ENCODE data around the gene SLC17A5. TPM values are rescaled to one million over a fixed set of nuclear protein-coding genes. Genes with fewer than 3 reads are reported as not detected.
"Not testable (repeated sequence)": the region's sequence is repeated elsewhere in the genome, so short reads cannot be mapped to it uniquely, and the experiment has no call there.

SLC17A5 gene
- total RNA-seq, 2 experiments from 2014 or later, result 5.0 to 5.7 TPM

DNA sequence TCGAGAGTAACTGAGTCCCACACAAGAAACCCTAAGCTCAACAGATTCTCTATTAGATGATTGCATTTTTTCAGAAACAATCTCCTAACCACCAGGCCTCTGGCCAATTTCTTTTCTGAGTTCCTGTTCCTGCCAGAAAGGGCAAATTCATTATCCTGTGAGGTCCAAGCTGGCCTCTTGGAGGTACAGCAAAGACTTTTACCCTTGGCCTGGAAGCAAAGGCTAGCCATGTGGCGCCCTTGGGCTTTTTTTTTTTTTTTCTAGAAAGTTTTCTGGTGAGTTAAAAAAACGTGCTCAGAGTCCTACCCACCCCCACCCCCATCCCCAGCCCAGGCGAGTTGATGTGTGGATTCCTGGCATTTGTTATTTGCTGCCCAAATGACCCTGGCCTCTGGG is 73.9 kb downstream of the SLC17A5 start:
- Mint-ChIP-seq H3K4me1 (ENCODE audit: low read depth) (peaks cover 19% of the 10 kb centered on the region), H3K36me3 (ENCODE audit: low read depth) (peaks cover 9% of the 10 kb centered on the region), H3K27me3 (ENCODE audit: low read depth) (no peaks in the 10 kb centered on the region), H3K27ac (peak overlapping the region; percentile 89), H3K4me3 (peak overlapping the region; percentile 57), H3K9me3 (ENCODE audit: insufficient read depth) (peaks cover 4% of the 10 kb centered on the region)
- ChIA-PET CTCF (interaction anchor here (0.9 to 2.4 kb wide), 7 partner anchors 8 to 119 kb away, joined by 3 to 8 read pairs (median 4); partner anchors contain the start of gene MTO1), POLR2A (interaction anchor here (0.6 to 3.3 kb wide), 8 partner anchors 8 to 129 kb away, joined by 3 to 51 read pairs (median 6); partner anchors contain the start of genes EEF1A1 and MTO1)
- ATAC-seq (peak; percentile 8), DNase-seq (no peak)

DNA sequence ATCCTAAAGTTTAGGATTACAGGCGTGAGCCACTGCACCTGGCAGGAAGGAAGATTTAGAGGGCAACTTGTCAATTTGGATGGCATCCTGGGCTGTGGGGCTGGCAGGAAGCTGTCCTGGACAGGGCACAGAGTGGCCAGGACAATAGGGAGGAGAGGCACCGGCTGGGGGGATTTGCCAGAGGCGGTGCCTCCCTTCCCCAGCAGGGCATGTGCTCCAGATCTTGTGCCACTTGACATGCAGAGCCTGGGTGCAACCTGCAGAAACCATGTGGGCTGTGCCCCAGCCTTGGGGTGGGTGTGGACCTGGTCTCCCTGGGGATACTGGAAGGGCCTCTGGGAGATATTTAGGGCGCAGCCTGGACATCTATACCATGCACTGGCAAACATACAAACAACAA is 74.4 kb downstream of the SLC17A5 start:
- no peaks in the 10 kb centered on the region for H3K27me3 Mint-ChIP-seq (ENCODE audit: low read depth)
- no peak overlapping the region for H3K4me3 Mint-ChIP-seq
- peaks cover 19% of the 10 kb centered on the region for H3K4me1 Mint-ChIP-seq (ENCODE audit: low read depth)
- CTCF ChIA-PET, result interaction anchor here (1.3 to 2.4 kb wide), 5 partner anchors 8 to 64 kb away, joined by 3 to 8 read pairs (median 4); no protein-coding TSS in a partner anchor
- H3K36me3 Mint-ChIP-seq (ENCODE audit: low read depth), result peaks cover 9% of the 10 kb centered on the region
- DNase-seq (no peak), ATAC-seq (no peak)
- POLR2A ChIA-PET, result interaction anchor here (1.1 to 3.3 kb wide), 5 partner anchors 31 to 118 kb away, joined by 3 to 51 read pairs (median 7); partner anchors contain the start of genes EEF1A1 and MTO1
- H3K27ac Mint-ChIP-seq, result peak overlapping the region; percentile 46
- peaks cover 4% of the 10 kb centered on the region for H3K9me3 Mint-ChIP-seq (ENCODE audit: insufficient read depth)

DNA sequence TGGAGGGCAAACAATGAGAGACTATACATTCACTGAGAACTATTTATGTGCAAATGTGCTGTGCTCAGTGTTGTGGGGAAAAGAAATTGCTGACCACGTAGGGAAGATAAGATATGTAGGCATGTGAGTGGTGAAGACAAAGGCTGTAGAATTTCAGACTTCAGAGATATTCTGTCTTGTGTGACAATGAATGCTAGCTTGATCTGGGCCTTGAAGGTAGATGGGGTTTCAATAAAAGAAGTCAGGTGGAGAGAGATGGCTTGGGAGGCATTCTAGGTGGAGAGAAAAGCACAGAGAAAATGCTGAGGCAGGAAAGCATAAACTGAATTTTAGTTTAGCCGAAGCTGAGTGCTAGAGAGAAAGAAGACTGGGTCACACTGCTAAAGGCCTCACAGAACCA is 76.1 kb downstream of the SLC17A5 start:
- DNase-seq, result no peak
- Mint-ChIP-seq H3K27ac (no peak overlapping the region), H3K27me3 (ENCODE audit: low read depth) (no peaks in the 10 kb centered on the region), H3K4me1 (ENCODE audit: low read depth) (peaks cover 19% of the 10 kb centered on the region), H3K4me3 (no peak overlapping the region), H3K9me3 (ENCODE audit: insufficient read depth) (peaks cover 4% of the 10 kb centered on the region), H3K36me3 (ENCODE audit: low read depth) (peaks cover 9% of the 10 kb centered on the region)
- ATAC-seq, result no peak
- ChIA-PET POLR2A (no interaction called here), CTCF (no interaction called here)

DNA sequence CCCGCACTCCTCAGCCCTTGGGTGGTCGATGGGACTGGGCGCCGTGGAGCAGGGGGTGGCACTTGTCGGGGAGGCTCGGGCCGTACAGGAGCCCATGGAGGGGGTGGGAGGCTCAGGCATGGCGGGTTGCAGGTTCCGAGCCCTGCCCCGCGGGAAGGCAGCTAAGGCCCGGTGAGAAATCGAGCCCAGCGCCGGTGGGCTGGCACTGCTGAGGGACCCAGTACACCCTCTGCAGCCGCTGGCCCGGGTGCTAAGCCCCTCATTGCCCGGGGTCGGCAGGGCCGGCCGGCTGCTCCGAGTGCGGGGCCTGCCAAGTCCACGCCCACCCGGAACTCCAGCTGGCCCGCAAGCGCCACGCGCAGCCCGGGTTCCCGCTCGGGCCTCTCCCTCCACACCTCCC is 81.3 kb downstream of the SLC17A5 start:
- H3K4me1 Mint-ChIP-seq (ENCODE audit: low read depth); H3K4me3 Mint-ChIP-seq; H3K36me3 Mint-ChIP-seq (ENCODE audit: low read depth); H3K27me3 Mint-ChIP-seq (ENCODE audit: low read depth); H3K9me3 Mint-ChIP-seq (ENCODE audit: insufficient read depth); DNase-seq; ATAC-seq; H3K27ac Mint-ChIP-seq; CTCF ChIA-PET: not testable (repeated sequence)
- POLR2A ChIA-PET, result interaction anchor here (1.5 kb wide), 1 partner anchor 51 kb away, joined by 6 read pairs; the partner anchor contains the start of gene EEF1A1

DNA sequence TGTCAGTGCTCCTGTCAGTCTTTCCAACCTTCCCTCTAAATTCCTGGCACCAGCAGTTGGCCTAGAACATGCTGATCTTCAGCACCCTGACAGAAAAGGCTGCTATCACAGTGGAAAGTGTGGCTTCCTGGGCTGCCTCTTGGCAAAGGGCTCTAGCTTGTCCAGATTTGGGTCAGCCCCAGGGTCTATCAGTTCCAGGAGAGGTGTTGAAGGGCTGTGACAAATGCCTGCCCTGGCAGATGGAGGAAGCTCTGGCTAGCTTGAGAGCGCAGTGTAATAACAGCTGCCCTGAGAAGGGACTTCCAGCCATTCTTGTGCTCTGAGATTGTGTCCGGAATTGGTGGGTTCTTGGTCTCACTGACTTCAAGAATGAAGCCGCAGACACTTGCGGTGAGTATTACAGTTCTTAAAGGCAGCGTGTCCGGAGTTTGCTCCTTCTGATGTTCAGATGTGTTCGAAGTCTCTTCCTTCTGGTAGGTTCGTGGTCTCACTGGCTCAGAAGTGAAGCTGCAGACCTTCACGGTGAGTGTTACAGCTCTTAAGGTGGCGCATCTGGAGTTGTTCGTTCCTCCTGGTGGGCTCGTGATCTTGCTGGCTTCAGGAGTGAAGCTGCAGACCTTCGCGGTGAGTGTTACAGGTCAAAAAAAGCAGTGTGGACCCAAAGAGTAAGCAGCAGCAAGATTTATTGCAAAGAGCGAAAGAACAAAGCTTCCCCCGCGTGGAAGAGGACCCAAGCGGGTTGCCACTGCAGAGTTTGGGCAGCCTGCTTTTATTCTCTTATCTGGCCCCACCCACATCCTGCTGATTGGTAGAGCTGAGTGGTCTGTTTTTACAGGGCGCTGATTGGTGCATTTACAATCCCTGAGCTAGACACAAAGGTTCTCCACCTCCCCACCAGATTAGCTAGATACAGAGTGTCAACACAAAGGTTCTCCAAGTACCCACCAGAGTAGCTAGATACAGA is 82.3 kb downstream of the SLC17A5 start:
- not testable (repeated sequence) for H3K4me3 Mint-ChIP-seq; H3K4me1 Mint-ChIP-seq (ENCODE audit: low read depth); DNase-seq; H3K9me3 Mint-ChIP-seq (ENCODE audit: insufficient read depth); H3K27me3 Mint-ChIP-seq (ENCODE audit: low read depth); H3K36me3 Mint-ChIP-seq (ENCODE audit: low read depth)
- CTCF ChIA-PET, result interaction anchor here (0.5 to 1.2 kb wide), 3 partner anchors 8 to 18 kb away, joined by 3 read pairs; no protein-coding TSS in a partner anchor
- POLR2A ChIA-PET, result interaction anchor here (1.1 to 1.2 kb wide), 2 partner anchors 9 to 14 kb away, joined by 3 to 5 read pairs; no protein-coding TSS in a partner anchor
- H3K27ac Mint-ChIP-seq, result peak overlapping the region; percentile 62
- peak; percentile 23 for ATAC-seq

DNA sequence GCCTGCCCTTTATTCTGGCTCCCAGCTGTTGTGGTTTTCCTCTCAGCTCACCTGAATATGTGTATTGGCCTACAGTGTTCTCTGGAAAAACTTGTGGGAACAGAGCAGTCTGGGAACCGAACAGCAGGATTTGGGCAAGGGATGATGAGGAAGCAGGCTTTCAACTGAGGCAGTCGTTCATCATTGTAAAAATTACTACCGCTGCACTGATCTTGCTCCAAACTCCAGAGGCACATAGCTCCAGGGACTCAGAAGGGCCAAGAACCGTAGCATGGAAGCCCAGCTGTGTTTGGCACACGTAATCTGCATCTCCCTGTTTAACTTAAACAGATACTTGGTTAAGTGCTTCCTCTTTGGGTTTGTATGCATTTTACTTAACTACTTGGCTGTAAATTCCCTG is 84.7 kb downstream of the SLC17A5 start:
- Mint-ChIP-seq H3K27me3 (ENCODE audit: low read depth) (peaks cover 3% of the 10 kb centered on the region), H3K9me3 (ENCODE audit: insufficient read depth) (peaks cover 5% of the 10 kb centered on the region), H3K36me3 (ENCODE audit: low read depth) (no peaks in the 10 kb centered on the region), H3K27ac (no peak overlapping the region), H3K4me1 (ENCODE audit: low read depth) (peaks cover 13% of the 10 kb centered on the region), H3K4me3 (no peak overlapping the region)
- no peak for DNase-seq
- CTCF ChIA-PET, result interaction anchor here (1.2 kb wide), 1 partner anchor 52 kb away, joined by 4 read pairs; no protein-coding TSS in a partner anchor
- ATAC-seq, result no peak
- POLR2A ChIA-PET, result interaction anchor here (0.6 kb wide), 1 partner anchor 17 kb away, joined by 3 read pairs; no protein-coding TSS in a partner anchor

DNA sequence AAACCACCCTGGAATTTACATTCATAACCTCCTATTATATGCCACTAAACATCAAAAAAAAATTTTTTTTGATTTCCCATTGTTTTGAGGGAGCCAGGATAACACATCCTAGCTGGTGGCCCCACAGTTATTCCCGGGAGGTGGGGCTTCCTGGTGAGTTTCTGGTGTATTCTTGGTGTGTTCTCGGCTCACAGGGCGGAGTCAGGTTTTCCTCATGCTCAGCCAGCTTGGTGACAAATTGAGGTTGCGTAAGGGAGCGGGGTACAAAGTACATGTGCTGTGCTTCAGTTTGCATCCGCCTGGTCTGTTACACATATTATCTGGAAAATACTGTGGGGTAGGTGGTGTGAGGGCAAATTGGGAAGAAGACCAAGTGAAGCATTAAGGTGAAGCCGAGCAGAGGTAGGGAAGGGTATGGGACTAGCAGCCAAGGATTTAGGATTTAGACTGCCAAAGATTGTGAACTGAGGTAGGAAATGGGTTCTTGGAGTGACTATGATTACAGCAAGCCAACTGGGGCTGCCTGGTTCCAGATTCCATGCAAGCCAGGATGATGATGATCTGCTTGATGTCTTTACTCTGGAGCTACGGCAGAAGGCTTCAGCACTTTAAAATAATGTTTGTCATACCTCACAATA is 86.7 kb downstream of the SLC17A5 start:
- Mint-ChIP-seq H3K9me3 (ENCODE audit: insufficient read depth) (peaks cover 5% of the 10 kb centered on the region), H3K4me3 (no peak overlapping the region), H3K36me3 (ENCODE audit: low read depth) (no peaks in the 10 kb centered on the region), H3K27me3 (ENCODE audit: low read depth) (peaks cover 3% of the 10 kb centered on the region), H3K27ac (no peak overlapping the region), H3K4me1 (ENCODE audit: low read depth) (peaks cover 13% of the 10 kb centered on the region)
- DNase-seq, result no peak
- ChIA-PET CTCF (no interaction called here), POLR2A (interaction anchor here (2.2 kb wide), 1 partner anchor 47 kb away, joined by 9 read pairs; no protein-coding TSS in a partner anchor)
- no peak for ATAC-seq

DNA sequence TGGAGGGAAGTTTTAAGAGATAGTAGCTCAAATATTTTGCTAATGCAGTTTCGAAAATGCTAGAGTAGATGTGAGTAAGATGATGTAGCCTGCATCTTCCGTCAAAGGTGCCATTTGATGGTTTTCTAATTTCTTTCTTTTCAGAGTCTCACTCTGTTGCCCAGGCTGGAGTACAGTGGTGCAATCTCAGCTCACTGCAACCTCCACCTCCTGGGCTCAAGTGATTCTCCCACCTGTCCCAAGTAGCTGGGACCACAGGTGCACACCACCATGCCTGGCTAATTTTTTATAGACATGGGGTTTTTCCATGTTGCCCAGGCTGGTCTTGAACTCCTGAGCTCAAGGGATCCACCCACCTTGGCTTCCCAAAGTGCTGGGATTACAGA is 87.3 kb downstream of the SLC17A5 start:
- H3K36me3 Mint-ChIP-seq (ENCODE audit: low read depth); H3K4me3 Mint-ChIP-seq; CTCF ChIA-PET; DNase-seq; H3K27ac Mint-ChIP-seq; H3K27me3 Mint-ChIP-seq (ENCODE audit: low read depth); H3K4me1 Mint-ChIP-seq (ENCODE audit: low read depth); H3K9me3 Mint-ChIP-seq (ENCODE audit: insufficient read depth); ATAC-seq: not testable (repeated sequence)
- POLR2A ChIA-PET, result interaction anchor here (2.2 kb wide), 1 partner anchor 46 kb away, joined by 9 read pairs; no protein-coding TSS in a partner anchor

DNA sequence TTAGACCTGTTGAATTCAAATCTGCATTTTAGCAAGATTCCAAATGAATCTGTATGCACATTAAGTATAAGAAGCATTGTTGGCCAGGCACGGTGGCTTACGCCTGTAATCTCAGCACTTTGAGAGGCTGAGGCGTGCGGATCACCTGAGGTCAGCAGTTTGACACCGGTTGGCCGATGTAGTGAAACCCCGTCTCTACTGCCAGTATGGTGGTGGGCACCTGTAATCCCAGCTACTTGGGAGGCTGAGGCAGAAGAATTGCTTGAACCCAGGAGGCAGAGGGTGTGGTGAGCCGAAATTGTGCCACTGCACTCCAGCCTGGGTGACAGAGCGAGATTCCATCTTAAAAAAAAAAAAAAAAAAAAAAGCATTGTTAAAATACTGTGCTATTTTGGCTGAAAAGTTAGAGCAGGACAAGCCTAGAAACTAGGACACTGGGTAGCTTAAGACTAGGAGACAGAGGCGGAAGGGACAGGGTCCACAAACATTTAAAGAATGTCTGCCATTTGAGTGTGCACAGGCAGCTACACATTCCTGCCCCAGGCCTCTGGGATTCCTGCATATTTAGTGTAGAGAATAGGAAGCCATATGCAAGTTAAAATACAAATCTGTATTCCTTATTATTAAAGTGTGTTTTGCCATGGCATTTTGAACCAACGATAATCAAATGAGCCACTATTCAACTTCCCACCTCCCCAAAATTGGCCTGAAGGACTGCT is 87.9 kb downstream of the SLC17A5 start:
- Mint-ChIP-seq H3K36me3 (ENCODE audit: low read depth) (no peaks in the 10 kb centered on the region), H3K27me3 (ENCODE audit: low read depth) (peaks cover 3% of the 10 kb centered on the region), H3K4me3 (no peak overlapping the region), H3K27ac (no peak overlapping the region), H3K4me1 (ENCODE audit: low read depth) (peaks cover 3% of the 10 kb centered on the region), H3K9me3 (ENCODE audit: insufficient read depth) (no peaks in the 10 kb centered on the region)
- POLR2A ChIA-PET, result interaction anchor here (1.4 to 2.2 kb wide), 2 partner anchors 42 to 46 kb away, joined by 4 to 9 read pairs; no protein-coding TSS in a partner anchor
- CTCF ChIA-PET, result no interaction called here
- DNase-seq, result no peak
- no peak for ATAC-seq

DNA sequence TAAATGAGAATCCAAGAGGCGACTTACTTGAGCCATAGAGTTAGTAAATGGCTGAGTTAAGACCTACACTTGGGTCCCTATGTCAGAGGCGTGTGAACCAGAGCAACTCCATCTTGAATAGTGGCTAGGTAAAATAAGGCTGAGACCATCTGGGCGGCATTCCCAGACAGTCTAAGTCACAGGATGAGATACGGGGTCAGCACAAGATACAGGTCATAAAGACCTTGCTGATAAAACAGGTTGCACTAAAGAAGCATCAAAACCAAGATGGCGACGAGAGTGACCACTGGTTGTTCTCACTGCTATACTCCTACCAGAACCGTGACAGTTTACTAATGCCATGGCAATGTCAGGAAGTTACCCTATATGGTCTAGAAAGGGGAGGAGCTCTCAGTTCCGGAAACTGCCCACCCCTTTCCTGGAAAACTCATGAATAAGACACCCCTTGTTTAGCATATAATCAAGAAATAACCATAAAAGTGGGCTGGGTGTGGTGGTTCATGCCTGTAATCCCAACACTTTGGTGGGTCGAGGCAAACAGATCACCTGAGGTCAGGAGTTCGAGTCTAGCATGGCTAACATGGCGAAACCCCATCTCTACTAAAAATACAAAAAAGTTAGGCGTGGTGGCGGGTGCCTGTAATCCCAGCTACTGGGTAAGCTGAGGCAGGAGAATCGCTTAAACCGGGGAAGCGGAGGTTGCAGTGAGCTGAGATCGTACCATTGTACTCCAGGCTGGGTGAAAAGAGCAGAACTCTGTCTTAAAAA is 89.0 kb downstream of the SLC17A5 start:
- Mint-ChIP-seq H3K27ac (no peak overlapping the region), H3K4me1 (ENCODE audit: low read depth) (peaks cover 3% of the 10 kb centered on the region), H3K9me3 (ENCODE audit: insufficient read depth) (no peaks in the 10 kb centered on the region), H3K4me3 (no peak overlapping the region), H3K36me3 (ENCODE audit: low read depth) (no peaks in the 10 kb centered on the region), H3K27me3 (ENCODE audit: low read depth) (peaks cover 3% of the 10 kb centered on the region)
- ChIA-PET CTCF (no interaction called here), POLR2A (interaction anchor here (1.4 kb wide), 1 partner anchor 41 kb away, joined by 4 read pairs; no protein-coding TSS in a partner anchor)
- ATAC-seq (no peak), DNase-seq (no peak)

DNA sequence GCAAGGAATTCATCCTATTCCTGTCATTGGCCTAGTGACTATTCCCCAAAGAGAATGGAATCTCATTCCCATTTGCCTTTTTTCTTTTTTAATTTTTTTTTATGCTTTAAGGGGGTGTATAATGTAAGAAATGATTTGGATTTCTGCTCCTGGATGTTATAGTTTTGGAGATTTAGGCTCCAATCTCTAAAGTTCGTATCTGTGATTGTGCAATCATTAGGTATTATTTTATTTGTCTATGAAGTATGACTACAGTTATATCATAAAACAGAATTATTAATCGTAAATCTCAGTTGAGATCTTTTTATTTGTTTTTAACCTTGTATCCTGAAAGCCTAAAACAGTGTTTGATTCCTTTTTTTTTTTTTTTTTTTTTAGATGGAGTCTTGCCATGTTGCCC is 91.2 kb downstream of the SLC17A5 start:
- no peak for ATAC-seq
- Mint-ChIP-seq H3K4me3 (no peak overlapping the region), H3K9me3 (ENCODE audit: insufficient read depth) (no peaks in the 10 kb centered on the region), H3K27me3 (ENCODE audit: low read depth) (peaks cover 3% of the 10 kb centered on the region), H3K36me3 (ENCODE audit: low read depth) (no peaks in the 10 kb centered on the region), H3K27ac (no peak overlapping the region), H3K4me1 (ENCODE audit: low read depth) (peaks cover 3% of the 10 kb centered on the region)
- no peak for DNase-seq
- ChIA-PET CTCF (no interaction called here), POLR2A (no interaction called here)
